ENCODE data around the gene IL25.

Gene IL25

GRCh38 chr14:23380197-23380914, 7.7 kb downstream of the IL25 start:
- TF ChIP-seq CTCF (IDR thresholded peaks at IDR 0.05; ENCODE audit: borderline replicate concordance, insufficient read depth, low read depth, low read length), result no peak
- no peak overlapping the region for H3K4me3 ChIP-seq (ENCODE audit: low read depth, low read length)

- no peak overlapping the region for H3K4me3 ChIP-seq (ENCODE audit: low read depth, low read length)
- no peak for TF ChIP-seq CTCF (IDR thresholded peaks at IDR 0.05; ENCODE audit: borderline replicate concordance, insufficient read depth, low read depth, low read length)
Measured at GRCh38 chr14:23380976-23381375, 8.4 kb downstream of the IL25 start.

DNA sequence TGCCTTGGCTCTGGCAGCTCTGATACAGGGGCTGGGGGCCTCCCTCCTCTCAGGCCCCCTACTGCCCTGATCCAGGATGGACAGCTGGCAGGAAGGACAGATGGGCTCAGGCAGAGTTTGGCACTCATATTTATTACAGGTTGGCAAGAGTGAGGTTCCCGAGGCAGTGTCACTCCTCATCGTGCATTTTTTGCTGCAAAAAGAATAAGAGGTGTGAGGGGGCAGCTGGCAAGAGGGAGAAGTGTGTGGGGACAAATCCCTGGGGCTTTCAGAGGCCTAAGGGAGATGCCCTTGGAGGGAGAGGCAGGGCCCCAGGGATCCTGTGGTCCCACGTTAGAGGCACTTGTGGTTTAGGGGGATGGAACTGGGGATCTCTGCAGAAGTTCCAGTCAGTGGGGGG, 9.3 kb downstream of the IL25 start:
- TF ChIP-seq CTCF (IDR thresholded peaks at IDR 0.05; ENCODE audit: borderline replicate concordance, insufficient read depth, low read depth, low read length), result no peak
- H3K4me3 ChIP-seq (ENCODE audit: low read depth, low read length), result no peak overlapping the region

DNA sequence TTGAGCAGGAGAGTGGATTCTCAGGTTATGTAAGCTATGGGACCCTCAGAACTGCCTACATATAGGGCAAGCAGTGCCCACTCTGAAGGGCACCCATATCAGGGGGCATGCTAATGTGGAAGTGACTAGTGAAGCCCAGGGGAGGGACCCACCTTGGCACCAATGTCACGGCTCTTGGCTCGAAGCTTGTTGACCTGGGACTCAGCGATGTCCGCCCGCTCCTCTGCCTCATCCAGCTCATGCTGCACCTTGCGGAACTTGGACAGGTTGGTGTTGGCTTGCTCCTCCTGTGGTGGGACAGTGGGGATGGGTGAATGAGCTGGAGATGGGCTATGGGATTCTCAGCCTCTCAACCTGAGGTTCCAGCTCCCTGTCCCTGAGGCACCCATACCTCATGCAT, 9.7 kb downstream of the IL25 start:
- H3K4me3 ChIP-seq (ENCODE audit: low read depth, low read length), result no peak overlapping the region
- TF ChIP-seq CTCF (IDR thresholded peaks at IDR 0.05; ENCODE audit: borderline replicate concordance, insufficient read depth, low read depth, low read length), result no peak

DNA sequence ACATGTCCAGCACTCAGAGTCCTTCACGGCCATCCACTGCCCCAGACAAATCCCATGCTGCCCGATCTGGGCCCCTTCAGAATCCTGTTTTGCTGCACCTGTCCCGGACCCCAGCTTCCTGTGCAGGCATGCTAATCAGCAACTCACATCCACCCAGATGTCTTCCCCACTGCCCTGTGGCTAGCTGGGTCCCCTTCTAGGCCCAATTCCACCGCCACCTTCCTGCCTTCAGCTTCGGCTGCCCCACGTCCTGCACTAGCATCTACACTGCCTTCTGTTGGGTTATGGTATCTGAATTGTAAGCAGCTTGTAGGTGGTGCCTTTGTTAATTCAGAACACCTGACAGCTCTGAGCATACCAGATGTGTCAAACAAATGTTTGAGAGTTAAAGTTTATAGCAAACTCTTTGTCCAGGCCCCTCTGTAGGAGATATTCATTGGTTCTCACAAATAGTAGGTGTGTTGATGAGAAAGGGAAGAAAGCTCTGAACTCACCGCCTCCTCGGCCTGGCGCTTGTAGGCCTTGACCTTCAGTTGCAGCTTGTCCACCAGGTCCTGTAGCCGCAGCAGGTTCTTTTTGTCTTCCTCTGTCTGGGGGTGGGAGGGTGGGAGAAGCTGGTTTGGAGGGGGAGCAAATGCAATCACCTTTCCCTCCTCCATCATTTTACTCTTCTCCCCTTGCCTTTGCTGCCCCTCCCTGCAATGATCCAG, 10.3 kb downstream of the IL25 start:
- TF ChIP-seq CTCF (IDR thresholded peaks at IDR 0.05; ENCODE audit: borderline replicate concordance, insufficient read depth, low read depth, low read length), result no peak
- no peak overlapping the region for H3K4me3 ChIP-seq (ENCODE audit: low read depth, low read length)

DNA sequence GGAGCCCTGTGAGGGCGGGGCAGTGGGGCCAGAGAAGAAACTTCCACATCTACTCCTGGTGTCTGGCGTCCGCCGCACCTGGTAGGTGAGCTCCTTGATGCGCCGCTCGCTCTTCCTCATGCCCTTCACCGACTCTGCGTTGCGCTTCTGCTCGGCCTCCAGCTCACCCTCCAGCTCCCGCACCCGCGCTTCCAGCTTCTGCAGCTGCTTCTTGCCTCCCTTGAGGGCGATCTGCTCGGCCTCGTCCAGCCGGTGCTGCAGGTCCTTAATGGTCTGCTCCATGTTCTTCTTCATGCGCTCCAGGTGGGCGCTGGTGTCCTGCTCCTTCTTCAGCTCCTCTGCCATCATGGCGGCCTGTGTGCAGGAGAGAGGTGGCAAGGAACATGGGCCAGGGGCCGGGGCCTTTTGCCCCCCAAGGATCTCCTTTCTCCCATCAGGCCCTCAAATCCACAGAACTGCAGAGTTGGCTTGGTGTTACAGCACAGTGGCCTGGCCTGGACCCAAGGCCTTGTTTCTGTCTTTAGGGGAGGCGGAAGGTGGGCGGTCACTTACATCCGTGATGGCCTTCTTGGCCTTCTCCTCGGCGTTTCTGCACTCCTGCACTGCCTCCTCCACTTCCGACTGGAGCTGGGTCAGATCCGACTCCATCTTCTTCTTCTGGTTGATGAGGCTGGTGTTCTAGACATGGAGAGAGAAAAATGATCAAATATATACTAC, 11.9 kb downstream of the IL25 start:
- TF ChIP-seq CTCF (IDR thresholded peaks at IDR 0.05; ENCODE audit: borderline replicate concordance, insufficient read depth, low read depth, low read length), result no peak
- H3K4me3 ChIP-seq (ENCODE audit: low read depth, low read length), result no peak overlapping the region

Measured in GM12875 (cell line).